ENCODE data around the gene RAB5B. TPM values are rescaled to one million over a fixed set of nuclear protein-coding genes. Genes with fewer than 3 reads are reported as not detected.

The RAB5B gene
- total and polyA plus RNA-seq, 10 of the 15 experiments (the other 5 are each of a cell fraction or from before 2014, with no cell fraction given), result 7.5 to 149 (median 37.8) TPM

- Histone ChIP-seq H3K4me1 (ENCODE audit: control insufficient read depth, insufficient read depth, low read length) (peaks cover 9% of the 10 kb centered on the region), H3K27ac (ENCODE audit: control insufficient read depth, insufficient read depth) (peak overlapping the region; percentile 50; the same call in 1 of the 2 replicates), H3K36me3 (ENCODE audit: control insufficient read depth in 2 of 2, insufficient read depth in 2 of 2, low read length in 1 of 2) (peaks cover 5 to 19% of the 10 kb centered on the region in 2 experiments; a peak in 3 of 4 replicates), H3K4me3 (peak overlapping the region; percentile 61), H2AFZ (ENCODE audit: control insufficient read depth, low read depth, low read length) (peak overlapping the region; percentile 84), H4K20me1 (ENCODE audit: control insufficient read depth, insufficient read depth) (no peaks in the 10 kb centered on the region), H3K79me2 (ENCODE audit: control insufficient read depth, insufficient read depth, low read length) (peaks cover 22% of the 10 kb centered on the region), H3K9me3 (replicated peaks; ENCODE audit: control insufficient read depth, insufficient read depth, low read length) (no peaks in the 10 kb centered on the region), H3K9ac (ENCODE audit: control insufficient read depth, insufficient read depth, low read length) (peak overlapping the region; percentile 38; the same call in 1 of the 2 replicates), H3K4me2 (ENCODE audit: control insufficient read depth, insufficient read depth) (peak overlapping the region; percentile 52), H3K27me3 (replicated peaks in 1 of 2; ENCODE audit: control insufficient read depth in 2 of 2, insufficient read depth in 2 of 2, low read length in 1 of 2) (no peaks in the 10 kb centered on the region)
- intact Hi-C loops (cut with micrococcal nuclease; ENCODE audit: unreplicated experiment) (loop anchor here (1.0 to 5.0 kb wide), 5 partner anchors 45 to 303 kb away; partner anchors contain the start of gene DNAJC14), in situ Hi-C loops (cut with MboI) (no loop called here)
- DNase-seq (ENCODE audit: low read depth, low spot score), result no peak
- CTCF ChIA-PET, result interaction anchor here (0.6 to 5.0 kb wide), 21 partner anchors 12 to 322 kb away, joined by 3 to 64 read pairs (median 4); partner anchors contain the start of genes ESYT1, PA2G4, RAB5B and SUOX
- FAIRE-seq, result no peak
- SMC1A ChIA-PET (ENCODE audit: uncharacterized antibody, unreplicated experiment), result interaction anchor here (0.6 to 5.0 kb wide), 18 partner anchors 11 to 317 kb away, joined by 3 to 52 read pairs (median 4); partner anchors contain the start of genes DGKA, ORMDL2, RAB5B and SARNP
- peak; percentile 3 for ATAC-seq
- RAD21 ChIA-PET (ENCODE audit: unreplicated experiment), result interaction anchor here (0.7 to 3.4 kb wide), 10 partner anchors 42 to 316 kb away, joined by 3 to 32 read pairs (median 4); partner anchors contain the start of genes CD63, PA2G4, RAB5B and SUOX
- POLR2A ChIA-PET, result interaction anchor here (0.6 to 4.0 kb wide), 10 partner anchors 34 to 303 kb away, joined by 3 to 12 read pairs (median 4); partner anchors contain the start of genes PA2G4, RAB5B and SUOX
- TSS peak; percentile 92 for BruUV-seq (replicated peaks)
- TF ChIP-seq SMAD1 (IDR thresholded peaks at IDR 0.05; ENCODE audit: low read depth, partially characterized antibody), result peak; percentile 46
- TF ChIP-seq ZNF622 (IDR thresholded peaks at IDR 0.05), result no peak
- TF ChIP-seq MLLT1 (IDR thresholded peaks at IDR 0.05), result peak; percentile 93
- 0 out of 2 replicates have a peak, but pooled peaks have one; percentile 62 for TF ChIP-seq RCOR1 (conservative IDR thresholded peaks at IDR 0.05; ENCODE audit: low read depth, low read length)
- WGBS (ENCODE audit: insufficient coverage, insufficient replicate concordance, low lambda C conversion rate, missing lambda C conversion rate), result 37% methylated on average over 14 of the region's 14 CpGs
These were observed 67.2 kb downstream of the RAB5B start for GRCh38 chr12:56040963-56041551.
